ENCODE data around the gene YIPF6.
A peak's percentile ranks its signal among the peaks of the same experiment; 100 is the strongest.
"Not testable (repeated sequence)": the region's sequence is repeated elsewhere in the genome, so short reads cannot be mapped to it uniquely, and the experiment has no call there.

Gene YIPF6, protein sequence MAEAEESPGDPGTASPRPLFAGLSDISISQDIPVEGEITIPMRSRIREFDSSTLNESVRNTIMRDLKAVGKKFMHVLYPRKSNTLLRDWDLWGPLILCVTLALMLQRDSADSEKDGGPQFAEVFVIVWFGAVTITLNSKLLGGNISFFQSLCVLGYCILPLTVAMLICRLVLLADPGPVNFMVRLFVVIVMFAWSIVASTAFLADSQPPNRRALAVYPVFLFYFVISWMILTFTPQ

DNA sequence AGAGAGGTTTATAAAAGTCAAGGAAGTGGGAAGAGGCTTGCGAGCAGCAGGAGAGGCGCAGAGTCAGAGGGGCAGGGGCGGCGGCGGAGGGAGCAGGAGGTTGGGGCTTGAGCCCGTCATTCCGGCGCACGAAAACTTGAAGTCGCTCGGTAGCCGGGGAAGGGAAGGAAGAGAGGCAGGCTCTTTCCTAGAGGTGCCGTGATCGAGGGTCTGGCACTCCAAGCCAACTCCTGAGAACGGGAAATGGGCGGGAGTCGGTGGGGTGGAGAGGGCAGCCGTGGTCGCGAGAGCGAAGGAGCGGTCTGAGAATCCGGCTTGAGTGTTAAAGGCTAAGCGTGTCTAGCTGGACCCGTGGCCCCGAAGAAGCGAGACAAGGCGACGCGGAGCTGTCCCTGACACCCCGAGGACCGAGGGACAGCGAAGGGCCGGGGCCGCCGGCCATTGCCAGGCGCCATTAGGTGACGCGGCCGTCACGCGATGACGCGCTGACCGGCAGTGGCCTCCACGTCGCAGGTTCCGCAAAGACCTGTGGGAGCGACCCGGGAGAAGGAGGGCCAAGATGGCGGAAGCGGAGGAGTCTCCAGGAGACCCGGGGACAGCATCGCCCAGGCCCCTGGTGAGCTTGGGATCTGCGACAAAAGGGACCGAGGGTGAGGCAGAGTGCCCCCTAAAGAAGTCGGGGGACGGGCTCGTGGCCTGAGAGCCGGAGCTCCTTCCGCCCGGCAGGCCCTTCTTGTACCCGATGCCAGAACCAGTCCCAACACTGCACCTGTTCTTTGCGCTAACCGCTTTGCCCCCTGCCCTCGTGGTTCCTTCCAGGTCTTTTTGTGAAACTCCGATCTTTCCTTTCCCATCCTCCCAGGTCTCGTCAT lies at the start of gene YIPF6:
YIPF6 (plus strand) TSS at position 544 of the 872 bp plus-strand sequence; CDS start at position 560, 16 bp downstream.
- peak; percentile 69 to 75 for DNase-seq

DNA sequence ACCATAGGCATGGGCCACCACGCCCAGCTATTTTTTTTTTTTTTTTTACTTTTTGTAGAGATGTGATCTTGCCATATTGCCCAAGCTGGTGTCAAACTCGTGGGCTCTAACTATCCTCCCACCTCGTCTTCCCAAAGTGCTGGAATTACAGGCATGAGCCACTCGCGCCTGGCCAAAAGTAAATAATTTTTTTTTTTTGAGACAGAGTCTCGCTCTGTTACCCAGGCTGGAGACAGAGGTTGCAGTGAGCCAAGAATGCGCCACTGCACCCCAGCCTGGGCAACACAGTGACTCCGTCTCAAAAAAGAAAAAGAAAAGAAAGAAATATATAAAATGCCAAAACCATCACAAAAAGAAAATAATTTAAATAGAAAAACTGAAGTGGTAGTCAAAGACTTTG lies 47.1 kb upstream of the YIPF6 start:
- no peak for DNase-seq

DNA sequence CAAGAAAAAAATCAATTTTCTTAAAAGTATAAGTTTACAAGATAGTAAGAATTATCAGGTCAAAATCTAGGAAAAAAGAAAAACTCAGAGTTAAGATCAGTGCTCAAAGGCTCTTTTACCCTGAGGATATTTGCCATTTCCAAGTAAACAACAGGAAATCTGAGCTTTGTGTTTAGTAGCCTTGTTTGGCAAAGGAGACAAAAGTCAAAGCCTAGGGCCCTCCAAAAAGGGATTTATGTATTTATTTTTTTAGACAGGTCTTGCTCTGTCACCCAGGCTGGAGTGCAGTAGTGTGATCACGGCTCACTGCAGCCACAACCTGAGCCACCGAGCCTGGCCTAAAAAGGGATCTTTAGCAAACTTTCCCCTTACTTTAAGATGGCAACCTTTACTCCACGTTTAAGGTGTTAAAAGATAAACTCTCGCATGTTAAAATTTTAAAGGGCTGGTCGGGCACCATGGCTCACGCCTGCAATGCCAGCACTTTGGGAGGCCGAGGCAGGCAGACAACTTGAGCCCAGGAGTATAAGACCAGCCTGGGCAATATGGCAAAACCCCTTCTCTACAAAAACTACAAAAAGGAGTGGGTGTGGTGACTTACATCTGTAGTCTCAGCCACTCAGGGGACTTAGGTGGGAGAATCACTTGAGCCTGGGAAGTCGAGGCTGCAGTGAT lies 44.2 kb upstream of the YIPF6 start:
- no peak for DNase-seq

DNA sequence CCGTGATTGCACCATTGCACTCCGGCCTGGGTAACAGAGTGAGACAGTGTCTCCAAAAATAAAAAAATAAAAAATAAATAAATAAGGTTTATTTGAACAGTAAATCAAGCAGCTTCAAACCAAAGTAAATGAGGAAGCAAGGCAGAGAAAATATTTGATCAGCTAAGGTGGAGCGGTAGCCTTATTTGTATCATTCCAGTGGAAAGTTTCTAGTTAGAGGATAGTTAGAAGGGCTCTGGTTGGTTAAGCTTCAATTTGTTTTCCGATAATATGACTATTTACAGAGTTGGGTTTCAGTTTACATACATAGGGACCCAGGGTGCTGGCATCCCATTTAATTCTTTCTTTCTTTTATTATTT lies 43.7 kb upstream of the YIPF6 start:
- DNase-seq: no peak

DNA sequence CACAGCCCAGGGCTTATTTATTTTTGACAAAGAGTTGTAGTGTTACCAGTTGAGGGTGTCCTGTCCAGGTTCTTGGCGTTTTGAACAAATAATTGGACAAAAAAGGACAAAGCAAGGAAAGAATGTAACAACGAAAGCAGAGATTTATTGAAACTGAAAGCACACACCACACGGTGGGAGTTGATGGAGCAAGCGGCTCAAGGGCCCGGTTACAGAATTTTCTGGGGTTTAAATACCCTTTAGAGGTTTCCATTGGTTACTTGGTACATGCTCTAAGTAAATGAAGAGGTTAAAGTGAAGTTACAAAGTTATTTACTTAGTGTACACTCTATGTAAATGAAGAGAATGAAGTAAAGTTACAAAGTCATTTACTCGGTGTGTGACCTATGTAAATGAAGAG lies 37.8 kb upstream of the YIPF6 start:
- DNase-seq: no peak

DNA sequence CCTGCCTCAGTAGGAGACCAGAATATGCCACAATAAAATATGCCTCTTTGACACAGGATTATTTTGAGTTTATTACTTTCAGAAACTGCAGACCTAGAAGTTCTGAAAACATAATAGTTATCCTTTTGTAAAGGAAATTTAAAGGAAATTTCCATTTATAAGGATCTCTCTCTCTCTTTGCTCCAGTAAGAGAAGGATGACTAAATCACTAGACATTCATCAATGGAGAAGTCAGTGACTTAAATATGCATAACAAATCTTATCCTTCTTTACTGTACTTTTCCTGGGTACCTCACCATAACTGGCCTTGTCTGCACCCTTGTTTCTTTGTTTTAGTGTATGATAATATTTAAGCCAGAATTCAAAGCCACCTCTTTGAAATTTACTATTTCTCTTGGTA lies 37.3 kb upstream of the YIPF6 start:
- no peak for DNase-seq

DNA sequence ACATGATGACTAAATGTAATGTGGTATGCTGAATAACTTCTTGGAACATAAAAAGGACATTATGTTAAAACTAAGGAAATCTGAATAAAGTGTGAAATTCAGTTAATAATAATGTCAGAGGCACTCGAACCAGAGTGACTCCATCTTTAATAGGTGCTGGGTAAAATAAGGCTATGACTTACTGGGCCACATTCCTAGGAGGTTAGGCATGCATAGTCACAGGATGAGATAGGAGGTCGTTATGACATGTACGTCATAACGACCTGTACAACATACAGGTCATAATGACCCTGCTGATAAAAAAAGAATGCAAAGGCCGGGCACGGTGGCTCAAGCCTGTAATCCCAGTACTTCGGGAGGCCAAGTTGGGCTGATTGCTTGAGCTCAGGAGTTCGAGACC lies 36.7 kb upstream of the YIPF6 start:
- DNase-seq: no peak

DNA sequence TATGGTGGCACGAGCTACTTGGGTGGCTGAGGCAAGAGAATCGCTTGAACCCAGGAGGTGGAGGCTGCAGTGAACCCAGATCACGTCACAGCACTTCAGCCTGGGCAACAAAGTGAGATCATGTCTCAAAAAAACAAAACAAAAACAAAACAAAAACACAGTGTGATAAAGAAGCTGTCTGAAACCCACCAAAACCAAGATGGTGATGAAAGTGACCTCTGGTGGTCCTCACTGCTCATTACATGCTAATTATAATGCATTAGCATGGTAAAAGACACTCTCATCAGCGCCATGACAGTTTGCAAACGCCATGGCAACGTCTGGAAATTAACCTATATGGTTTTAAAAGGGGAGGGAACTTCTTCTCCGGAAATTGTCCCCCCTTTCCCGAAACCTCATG lies 36.2 kb upstream of the YIPF6 start:
- DNase-seq: peak; percentile 2 to 46

DNA sequence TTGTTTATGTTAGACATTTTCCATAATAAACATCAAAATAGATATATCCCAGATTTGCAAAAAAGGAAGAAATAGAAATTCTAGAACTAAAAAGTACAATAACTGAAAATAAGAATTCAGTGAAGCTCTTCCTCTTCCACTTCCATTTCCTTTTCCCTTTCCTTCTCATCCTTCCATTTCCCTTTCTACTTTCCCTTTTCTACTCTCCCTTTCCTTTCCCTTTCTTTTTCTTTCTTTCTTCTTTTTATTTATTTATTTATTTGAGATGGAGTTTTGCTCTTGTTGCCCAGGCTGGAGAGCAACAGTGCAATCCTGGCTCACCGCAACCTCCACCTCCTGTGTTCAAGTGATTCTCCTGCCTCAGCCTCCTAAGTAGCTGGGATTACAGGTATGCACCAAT lies 35.0 kb upstream of the YIPF6 start:
- no peak for DNase-seq

DNA sequence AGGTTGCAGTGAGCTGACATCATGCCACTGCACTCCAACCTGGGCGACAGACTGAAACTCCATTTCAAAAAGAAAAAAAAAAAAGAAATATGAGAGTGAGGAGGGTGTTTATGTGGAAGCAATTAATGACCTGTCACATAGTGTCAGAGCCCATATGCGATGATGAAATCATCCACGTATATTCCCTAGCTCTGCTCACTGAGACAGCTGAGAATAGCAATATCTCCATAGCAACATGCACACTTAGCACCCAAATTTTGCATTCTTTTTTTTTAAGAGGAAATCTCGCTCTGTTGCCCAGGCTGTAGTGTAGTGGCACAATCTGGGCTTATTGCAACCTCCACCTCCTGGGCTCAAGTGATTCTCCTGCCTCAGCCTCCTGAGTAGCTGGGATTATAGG lies 34.1 kb upstream of the YIPF6 start:
- DNase-seq: no peak

DNA sequence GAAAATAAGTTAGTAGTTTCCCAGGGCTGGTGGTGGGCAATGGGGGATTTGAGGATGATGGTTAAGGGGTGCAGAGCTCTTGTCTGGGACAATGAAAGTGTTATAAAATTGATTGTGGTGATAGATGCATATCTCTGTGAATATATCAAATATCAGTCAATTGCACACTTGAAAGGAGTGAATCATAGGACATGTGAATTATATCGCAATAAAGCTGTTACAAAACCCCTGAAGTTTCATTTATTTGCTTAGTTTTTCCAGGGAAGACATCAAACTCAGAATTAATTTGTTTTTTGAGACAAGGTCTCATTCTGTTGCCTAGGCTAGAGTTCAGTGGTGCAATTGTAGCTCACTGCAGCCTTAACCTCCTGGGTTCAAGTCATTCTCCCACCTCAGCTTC lies 17.9 kb upstream of the YIPF6 start:
- no peak for DNase-seq

DNA sequence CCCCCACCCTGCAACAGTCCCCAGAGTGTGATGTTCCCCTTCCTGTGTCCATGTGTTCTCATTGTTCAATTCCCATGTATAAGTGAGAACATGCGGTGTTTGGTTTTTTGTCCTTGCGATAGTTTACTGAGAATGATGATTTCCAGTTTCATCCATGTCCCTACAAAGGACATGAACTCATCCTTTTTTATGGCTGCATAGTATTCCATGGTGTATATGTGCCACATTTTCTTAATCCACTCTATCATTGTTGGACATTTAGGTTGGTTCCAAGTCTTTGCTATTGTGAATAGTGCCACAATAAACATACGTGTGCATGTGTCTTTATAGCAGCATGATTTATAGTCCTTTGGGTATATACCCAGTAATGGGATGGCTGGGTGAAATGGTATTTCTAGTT lies 12.7 kb upstream of the YIPF6 start:
- DNase-seq: not testable (repeated sequence)

DNA sequence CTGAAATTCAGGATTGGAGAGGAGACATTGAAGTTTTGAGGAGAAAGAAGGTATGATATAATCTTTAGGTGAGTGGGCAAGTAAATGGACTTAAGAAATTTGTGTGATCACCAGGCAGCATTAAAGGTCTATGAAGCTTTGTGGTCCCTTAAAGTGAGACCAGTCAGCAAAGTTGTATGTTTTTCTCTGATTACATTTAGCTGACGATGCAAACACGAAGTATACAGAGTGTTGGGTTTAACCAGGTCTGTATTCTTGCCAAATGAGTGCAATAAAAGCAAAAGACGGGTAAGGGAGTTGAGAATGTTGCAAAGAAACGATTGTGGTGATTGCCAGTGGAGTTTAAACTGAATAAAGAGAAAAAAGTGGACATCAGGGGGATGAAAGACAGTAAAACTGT lies 11.6 kb upstream of the YIPF6 start:
- DNase-seq: no peak

DNA sequence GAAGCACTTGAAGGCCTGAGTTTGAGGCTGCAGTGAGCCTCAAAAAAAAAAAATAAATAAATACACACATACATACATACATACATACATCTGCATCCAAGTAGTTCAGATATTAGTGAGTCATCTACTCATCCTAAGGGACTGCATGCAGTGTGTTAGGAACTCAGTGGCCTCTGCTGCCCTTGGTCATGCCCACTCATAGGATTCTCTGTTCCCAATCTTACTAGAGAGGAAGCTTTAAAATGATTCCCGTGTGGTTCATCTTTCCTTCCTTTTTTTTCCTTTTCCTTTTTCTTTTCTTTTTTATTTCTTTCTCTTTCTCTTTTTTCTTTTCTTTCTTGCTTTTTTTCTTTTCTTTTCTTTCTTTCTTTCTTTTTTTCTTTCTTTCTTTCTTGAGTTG lies 10.9 kb upstream of the YIPF6 start:
- no peak for DNase-seq

DNA sequence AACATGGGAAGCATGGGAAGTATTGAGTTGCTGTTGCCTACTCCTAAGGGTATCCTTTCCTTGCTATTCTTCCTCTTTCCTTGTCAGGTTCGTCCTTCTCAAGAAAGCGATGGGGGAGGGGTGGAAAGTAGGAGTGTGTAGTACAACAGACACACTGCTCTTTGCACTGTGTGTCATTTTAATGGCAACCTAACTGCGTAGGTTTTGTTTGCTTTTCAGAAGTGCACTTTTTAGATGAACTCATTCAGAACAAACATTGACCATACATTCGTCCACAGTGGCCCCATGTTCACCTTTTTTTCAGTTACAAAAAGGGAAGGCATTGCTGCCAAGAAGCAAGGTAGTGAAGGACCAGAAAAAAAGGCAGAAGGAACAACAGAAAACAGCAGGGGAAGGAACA lies 10.2 kb upstream of the YIPF6 start:
- DNase-seq: no peak

DNA sequence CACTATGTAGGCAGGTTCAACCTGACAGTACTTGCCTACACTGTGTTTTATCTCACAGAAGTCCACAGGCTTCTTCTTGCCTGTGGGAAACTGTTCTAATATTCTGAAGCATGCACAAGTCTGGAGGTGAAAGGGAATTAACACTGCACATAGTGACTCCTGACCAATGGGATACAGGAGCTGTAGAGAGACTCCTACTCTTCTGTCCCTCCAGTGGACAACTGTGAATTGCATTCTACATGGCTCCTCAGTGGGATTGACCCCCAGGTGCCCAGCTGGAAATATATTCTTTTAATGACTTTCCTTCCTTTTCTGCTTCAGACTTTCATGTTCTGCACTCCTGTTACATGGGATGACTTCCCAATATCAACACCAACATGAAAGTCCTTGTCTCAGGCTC lies 8.2 kb upstream of the YIPF6 start:
- DNase-seq: no peak

DNA sequence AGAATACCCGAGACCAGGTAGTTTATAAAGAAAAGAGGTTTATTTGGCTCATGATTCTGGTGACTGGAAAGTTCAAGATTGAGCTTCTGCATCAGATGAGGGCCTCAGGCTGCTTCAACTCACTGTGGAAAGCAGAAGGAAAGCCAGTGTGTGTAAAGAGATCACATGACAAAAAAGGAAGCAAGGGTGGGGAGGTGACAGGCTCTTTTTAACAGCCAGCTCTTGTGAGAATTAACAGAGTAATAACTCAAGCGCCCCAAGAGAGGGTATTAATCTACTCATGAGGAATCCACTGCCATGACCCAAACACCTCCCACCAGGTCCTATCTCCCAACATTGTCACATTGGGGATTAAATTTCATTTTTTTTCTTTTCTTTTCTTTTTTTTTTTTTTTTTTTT lies 6.3 kb upstream of the YIPF6 start:
- DNase-seq: no peak

DNA sequence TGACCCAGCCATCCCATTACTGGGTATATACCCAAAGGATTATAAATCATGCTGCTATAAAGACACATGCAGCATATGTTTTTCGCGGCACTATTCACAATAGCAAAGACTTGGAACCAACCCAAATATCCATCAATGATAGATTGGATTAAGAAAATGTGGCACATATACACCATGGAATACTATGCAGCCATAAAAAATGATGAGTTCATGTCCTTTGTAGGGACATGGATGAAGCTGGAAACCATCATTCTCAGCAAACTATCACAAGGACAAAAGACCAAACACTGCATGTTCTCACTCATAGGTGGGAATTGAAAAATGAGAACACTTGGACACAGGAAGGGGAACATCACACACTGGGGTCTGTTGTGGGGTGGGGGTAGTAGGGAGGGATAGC lies 5.1 kb upstream of the YIPF6 start:
- DNase-seq: not testable (repeated sequence)

DNA sequence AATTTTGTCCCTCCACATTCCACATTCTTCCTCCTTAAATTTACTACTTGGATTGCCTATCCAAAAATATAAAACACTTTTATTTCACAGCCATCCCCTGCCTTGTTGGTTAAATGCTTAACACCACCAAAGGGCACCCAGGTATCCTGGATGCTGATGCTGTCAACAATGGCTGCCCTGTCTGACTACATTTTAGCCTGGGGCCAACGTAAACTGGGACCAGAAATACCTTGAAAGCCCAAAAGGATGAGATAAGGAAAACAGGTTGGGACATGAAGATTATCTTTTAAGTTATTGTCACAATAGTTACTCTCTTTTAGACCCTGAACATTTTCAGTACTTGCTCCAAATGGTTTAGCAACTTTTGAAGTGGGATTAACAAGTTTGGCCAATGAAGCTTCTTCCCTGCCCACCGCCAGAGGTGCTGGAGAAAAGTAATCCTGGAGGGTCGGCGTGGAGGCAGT lies 775 bp upstream of the YIPF6 start:
- DNase-seq: no peak

DNA sequence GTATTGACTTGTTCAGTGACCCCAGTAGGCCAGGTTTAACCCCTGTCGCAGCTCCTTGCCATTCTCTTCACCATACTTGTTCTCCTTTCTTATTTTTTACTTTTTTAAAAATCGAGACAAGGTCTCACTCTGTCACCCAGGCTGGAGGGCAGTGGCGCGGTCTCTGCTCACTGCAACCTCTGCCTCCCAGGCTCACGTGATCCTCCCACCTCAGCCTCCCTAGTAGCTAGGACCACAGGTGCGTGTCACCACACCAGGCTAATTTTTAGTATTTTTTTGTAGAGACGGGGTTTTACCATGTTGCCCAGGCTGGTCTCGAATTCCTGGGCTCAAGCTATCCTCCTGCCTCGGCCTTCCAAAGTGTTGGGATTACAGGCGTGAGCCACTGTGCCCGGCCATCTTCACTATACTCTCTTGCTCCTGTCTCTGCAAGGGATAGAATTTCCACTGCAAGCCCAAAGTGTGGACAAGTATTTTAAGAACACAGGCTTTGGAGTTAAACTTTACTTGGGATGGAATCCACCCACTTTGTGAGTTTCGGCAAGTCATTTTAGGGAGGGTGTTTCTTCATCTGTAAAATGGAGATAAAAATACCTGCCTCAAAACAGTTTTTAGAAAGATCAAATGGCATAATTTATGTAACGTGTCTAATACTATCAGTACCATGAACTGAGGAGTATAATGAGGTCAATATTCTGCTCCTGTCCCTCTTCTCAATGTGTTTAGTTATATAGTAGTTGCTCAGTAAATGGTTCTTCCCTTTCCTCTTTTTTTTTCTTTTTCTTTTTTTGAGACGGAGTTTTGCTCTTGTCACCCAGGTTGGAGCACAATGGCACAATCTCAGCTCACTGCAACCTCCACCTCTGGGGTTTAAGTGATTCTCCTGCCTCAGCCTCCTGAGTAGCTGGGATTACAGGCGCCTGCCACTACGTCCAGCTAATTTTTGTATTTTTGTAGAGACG lies 973 bp downstream of the YIPF6 start:
- no peak for DNase-seq

DNA sequence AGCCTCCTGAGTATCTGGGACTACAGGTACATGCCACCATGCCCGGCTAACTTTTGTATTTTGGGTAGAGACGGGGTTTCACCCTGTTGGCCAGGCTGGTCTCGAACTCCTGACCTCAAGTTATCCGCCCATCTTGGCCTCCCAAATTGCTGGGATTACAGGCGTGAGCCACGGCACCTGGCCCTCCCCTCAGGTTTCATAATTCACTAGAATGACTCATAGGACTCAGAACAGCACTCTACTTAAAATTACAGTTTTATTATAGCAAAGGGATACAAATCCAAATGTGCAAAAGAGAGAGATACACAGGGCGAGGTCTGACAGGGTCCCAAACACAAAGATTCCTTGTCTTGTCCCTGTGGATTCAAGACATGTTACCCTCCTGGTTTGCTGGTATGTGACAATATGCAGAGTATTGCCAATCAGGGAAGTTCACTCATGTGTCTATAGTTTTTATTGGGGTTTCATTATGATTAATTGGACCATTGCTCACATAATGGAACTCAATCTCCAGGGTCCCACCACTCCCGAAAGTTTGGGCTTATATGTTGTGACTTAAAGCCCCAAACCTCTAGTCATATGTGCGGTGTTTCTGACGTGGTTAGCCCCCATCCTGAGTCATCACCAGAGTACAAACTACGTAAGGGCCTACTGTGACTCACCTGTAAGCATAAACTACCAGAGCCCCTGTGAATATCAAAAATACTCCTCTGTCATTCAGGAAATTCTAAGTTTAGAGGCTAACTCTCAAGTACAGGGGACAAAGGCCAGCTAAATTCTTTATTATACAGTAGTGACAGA lies 5.2 kb downstream of the YIPF6 start:
- no peak for DNase-seq

DNA sequence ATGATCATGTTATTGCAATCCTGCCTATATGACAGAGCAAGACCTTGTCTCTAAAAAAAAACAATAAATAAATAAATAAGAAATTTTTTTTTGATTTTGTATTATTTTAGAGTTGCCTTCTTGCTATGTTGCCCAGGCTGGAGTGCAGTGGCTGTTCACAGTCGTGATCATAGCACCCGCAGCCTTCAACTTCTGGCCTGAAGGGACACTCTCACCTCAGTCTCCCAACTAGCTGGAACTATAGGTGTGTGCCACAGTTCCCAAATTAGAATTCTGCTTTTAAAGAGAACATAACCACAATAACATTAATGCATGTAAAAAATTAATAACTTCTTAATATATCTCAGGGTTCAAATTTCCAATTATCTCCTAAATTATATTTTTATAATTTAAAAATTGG lies 7.8 kb downstream of the YIPF6 start:
- no peak for DNase-seq
